22Rv1 (cell line): ENCODE data around the gene GAP43.

Experiments used
- ZFX ChIP-seq: fragments of 450-650 bp; IDR thresholded peaks from 2 replicates; pipeline ENCODE4 v1.6.1; 2017; ENCODE audit warnings: antibody characterized with exemption, borderline replicate concordance
- TF ChIP-seq, protein P1 (sequence below): fragments of 450-650 bp; IDR thresholded peaks from 2 replicates; pipeline ENCODE4 v1.5.1; 2017; ENCODE audit warnings: mild to moderate bottlenecking

DNA sequence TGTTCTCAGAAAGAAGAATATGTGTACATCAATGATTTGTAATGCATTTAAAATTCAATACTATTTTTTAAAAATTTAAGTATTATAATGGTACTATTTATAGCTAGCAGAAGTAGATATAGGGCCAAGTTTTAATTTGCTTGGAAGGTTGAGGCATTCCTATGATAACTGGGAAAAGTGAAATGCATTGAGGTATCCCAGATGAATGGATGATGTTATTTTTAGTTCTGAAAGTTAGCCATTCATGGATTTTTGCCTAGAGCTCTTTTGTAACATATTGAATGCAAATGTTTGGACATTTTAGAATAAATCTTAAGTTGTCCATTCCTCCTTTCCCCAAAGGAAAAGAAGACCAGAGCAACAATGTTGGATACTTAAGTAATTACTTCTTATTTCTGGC lies 47.6 kb downstream of the GAP43 start:
- TF ChIP-seq, protein P1, sequence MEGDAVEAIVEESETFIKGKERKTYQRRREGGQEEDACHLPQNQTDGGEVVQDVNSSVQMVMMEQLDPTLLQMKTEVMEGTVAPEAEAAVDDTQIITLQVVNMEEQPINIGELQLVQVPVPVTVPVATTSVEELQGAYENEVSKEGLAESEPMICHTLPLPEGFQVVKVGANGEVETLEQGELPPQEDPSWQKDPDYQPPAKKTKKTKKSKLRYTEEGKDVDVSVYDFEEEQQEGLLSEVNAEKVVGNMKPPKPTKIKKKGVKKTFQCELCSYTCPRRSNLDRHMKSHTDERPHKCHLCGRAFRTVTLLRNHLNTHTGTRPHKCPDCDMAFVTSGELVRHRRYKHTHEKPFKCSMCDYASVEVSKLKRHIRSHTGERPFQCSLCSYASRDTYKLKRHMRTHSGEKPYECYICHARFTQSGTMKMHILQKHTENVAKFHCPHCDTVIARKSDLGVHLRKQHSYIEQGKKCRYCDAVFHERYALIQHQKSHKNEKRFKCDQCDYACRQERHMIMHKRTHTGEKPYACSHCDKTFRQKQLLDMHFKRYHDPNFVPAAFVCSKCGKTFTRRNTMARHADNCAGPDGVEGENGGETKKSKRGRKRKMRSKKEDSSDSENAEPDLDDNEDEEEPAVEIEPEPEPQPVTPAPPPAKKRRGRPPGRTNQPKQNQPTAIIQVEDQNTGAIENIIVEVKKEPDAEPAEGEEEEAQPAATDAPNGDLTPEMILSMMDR = no peak
- TF ChIP-seq ZFX = no peak
